Thymus (tissue), 11 donors: Measurements from ENCODE around the gene PRADC1. TPM values are rescaled to one million over a fixed set of nuclear protein-coding genes. Genes with fewer than 3 reads are reported as not detected.

Source experiments
- DNase-seq, 9 donors: peaks; one replicate each; pipeline ENCODE4 v3.0.0-alpha.2; 2013; ENCODE audit warnings: low spot score in 9 of 9, low read depth in 6 of 9, missing footprints in 1 of 9
- H3K27ac ChIP-seq, 2 donors: one replicate each; pipeline ENCODE4 v1.5.1; 2013; ENCODE audit warnings: control low read depth in 1 of 2, low read depth in 1 of 2, low read length in 1 of 2, mild to moderate bottlenecking in 1 of 2, moderate library complexity in 1 of 2
- H3K27me3 ChIP-seq, 2 donors: one replicate each; pipeline ENCODE4 v1.5.1; 2013; ENCODE audit warnings: low read length in 1 of 2; ENCODE audit not compliant: control insufficient read depth in 2 of 2, insufficient read depth in 1 of 2
- H3K36me3 ChIP-seq, 2 donors: one replicate each; pipeline ENCODE4 v1.5.1; 2013; ENCODE audit warnings: low read length in 1 of 2, mild to moderate bottlenecking in 1 of 2, moderate library complexity in 1 of 2; ENCODE audit not compliant: control insufficient read depth in 2 of 2, insufficient read depth in 2 of 2
- H3K4me1 ChIP-seq, 2 donors: one replicate each; pipeline ENCODE4 v1.5.1; 2013; ENCODE audit warnings: low read length in 2 of 2; ENCODE audit not compliant: control insufficient read depth in 2 of 2, insufficient read depth in 2 of 2
- H3K4me3 ChIP-seq, 2 donors: one replicate each; pipeline ENCODE4 v1.5.1; 2013; ENCODE audit warnings: low read length in 2 of 2, control low read depth in 1 of 2, mild to moderate bottlenecking in 1 of 2
- H3K9me3 ChIP-seq, 2 donors: one replicate each; pipeline ENCODE4 v1.5.1; 2013; ENCODE audit warnings: low read length in 1 of 2, mild to moderate bottlenecking in 1 of 2; ENCODE audit not compliant: control insufficient read depth in 2 of 2, insufficient read depth in 1 of 2
- WGBS: extraction: QIAGEN DNeasy Blood & Tissue Kit; methylation state at CpG from one replicate; pipeline ENCODE4 v1.1.7; 2013; 5-methylcytosine and 5-hydroxymethylcytosine counted together
- polyA plus RNA-seq: library from polyadenylated mRNA; stranded (reverse); fragments of 200-250 nt; gene quantifications from one replicate; pipeline ENCODE4 v1.2.3, GENCODE V29; 2013
- total RNA-seq: library from RNA; stranded (reverse); fragments of 120-200 nt; gene quantifications from one replicate; pipeline ENCODE4 v1.2.4, GENCODE V29; 2013
- donor health status: healthy.

The PRADC1 gene
- total and polyA plus RNA-seq, 2 donors, result 15.4 to 20.2 TPM

DNA sequence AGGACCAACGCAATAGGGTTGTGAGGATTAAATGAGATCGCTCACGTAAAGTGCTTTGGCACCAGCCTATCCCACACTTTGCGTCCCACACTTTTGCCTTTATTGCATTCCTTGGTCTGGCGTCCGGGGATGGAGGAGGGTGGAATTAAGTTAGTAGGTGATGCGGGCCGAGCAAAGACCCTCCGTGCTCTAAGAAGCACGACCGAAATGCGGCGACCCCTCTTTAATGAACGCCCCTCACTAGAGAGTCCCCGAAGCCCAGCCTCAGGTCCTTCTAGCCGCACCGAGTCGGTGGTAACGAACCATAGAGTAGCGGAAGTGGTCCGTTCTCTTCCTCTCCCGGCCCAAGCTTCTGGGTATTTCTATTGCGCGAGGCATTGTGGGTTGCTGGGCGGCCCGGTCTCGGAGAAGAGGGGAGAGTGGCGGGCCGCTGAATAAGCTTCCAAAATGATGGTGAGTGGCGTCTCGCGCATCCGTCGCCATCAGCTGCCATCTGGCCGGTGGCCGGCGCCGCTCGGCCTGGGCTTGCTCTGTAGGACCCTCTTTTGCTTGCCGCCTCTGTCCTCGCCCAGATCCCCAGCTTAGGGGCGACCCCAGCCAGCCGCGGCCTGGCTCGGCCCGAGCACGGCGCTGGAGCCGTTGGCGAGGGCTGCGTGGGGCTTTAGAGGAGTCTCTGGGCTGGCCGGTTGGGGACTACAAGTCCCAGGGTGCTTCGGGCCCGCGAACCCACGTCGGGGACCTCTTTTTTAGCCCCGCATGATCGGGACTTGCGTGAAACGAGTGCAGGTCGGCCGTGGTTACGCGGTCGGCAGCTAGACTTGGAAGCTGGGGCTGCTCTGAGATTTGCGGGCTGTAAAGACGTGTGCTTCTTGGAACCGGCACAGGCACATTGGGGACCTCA lies 1.1 kb upstream of the PRADC1 start, which contains the start of gene CCT7:
Gene CCT7, plus strand, starts transcription at position 377 of the 901 bp plus-strand sequence. Its CDS starts 71 bp downstream, at position 448.
- peak within 1 kb of the TSS; percentile 93 to 98 for H3K27ac ChIP-seq
- peaks cover 4 to 17% of the 10 kb centered on the region in 2 donors for H3K36me3 ChIP-seq
- peak within 1 kb of the TSS; percentile 69 to 93 for H3K4me3 ChIP-seq
- peaks cover 0 to 4% of the 10 kb centered on the region in 2 donors for H3K9me3 ChIP-seq
- peak; percentile 82 to 96 (median 89) for DNase-seq
- peaks cover 10 to 33% of the 10 kb centered on the region in 2 donors for H3K4me1 ChIP-seq
- under 1% methylated on average over 69 of the region's 69 CpGs for WGBS
- H3K27me3 ChIP-seq, result no peaks in the 10 kb centered on the region

- Histone ChIP-seq H3K27me3 (no peaks in the 10 kb centered on the region), H3K4me3 (peak overlapping the region; percentile 69 to 93), H3K27ac (peak overlapping the region in 1 of 2 donors; percentile 36), H3K9me3 (peaks cover 0 to 4% of the 10 kb centered on the region in 2 donors), H3K4me1 (peaks cover 10 to 33% of the 10 kb centered on the region in 2 donors), H3K36me3 (peaks cover 8 to 9% of the 10 kb centered on the region in 2 donors)
- DNase-seq, result peak in 2 of 9 donors; percentile 3 to 14
- WGBS, result 5% methylated on average over 37 of the region's 37 CpGs
These were observed 461 bp downstream of the PRADC1 start for GRCh38 chr2:73232403-73233153.

- DNase-seq, result no peak
- no peaks in the 10 kb centered on the region for H3K9me3 ChIP-seq
- 95% methylated on average over 14 of the region's 14 CpGs for WGBS
- H3K36me3 ChIP-seq, result peaks cover 7 to 9% of the 10 kb centered on the region in 2 donors
- H3K27me3 ChIP-seq, result no peaks in the 10 kb centered on the region
- no peak overlapping the region for H3K27ac ChIP-seq
- H3K4me3 ChIP-seq, result no peak overlapping the region
- peaks cover 3 to 15% of the 10 kb centered on the region in 2 donors for H3K4me1 ChIP-seq
These were observed 4.4 kb downstream of the PRADC1 start for GRCh38 chr2:73228631-73229030.

GRCh38 chr2:73227086-73227485 lies 6.0 kb downstream of the PRADC1 start:
- peaks cover 0 to 6% of the 10 kb centered on the region in 2 donors for H3K4me1 ChIP-seq
- H3K9me3 ChIP-seq, result no peaks in the 10 kb centered on the region
- 97% methylated on average over 3 of the region's 3 CpGs for WGBS
- no peaks in the 10 kb centered on the region for H3K27me3 ChIP-seq
- DNase-seq, result no peak
- H3K36me3 ChIP-seq, result peaks cover 9 to 18% of the 10 kb centered on the region in 2 donors
- no peak overlapping the region for H3K4me3 ChIP-seq
- no peak overlapping the region for H3K27ac ChIP-seq

GRCh38 chr2:73225513-73226360 lies 7.3 kb downstream of the PRADC1 start:
- Histone ChIP-seq H3K9me3 (no peaks in the 10 kb centered on the region), H3K27ac (no peak overlapping the region), H3K27me3 (no peaks in the 10 kb centered on the region), H3K4me1 (peaks cover 0 to 6% of the 10 kb centered on the region in 2 donors), H3K4me3 (no peak overlapping the region), H3K36me3 (peaks cover 9 to 21% of the 10 kb centered on the region in 2 donors)
- no peak for DNase-seq
- 71% methylated on average over 9 of the region's 9 CpGs for WGBS

DNA sequence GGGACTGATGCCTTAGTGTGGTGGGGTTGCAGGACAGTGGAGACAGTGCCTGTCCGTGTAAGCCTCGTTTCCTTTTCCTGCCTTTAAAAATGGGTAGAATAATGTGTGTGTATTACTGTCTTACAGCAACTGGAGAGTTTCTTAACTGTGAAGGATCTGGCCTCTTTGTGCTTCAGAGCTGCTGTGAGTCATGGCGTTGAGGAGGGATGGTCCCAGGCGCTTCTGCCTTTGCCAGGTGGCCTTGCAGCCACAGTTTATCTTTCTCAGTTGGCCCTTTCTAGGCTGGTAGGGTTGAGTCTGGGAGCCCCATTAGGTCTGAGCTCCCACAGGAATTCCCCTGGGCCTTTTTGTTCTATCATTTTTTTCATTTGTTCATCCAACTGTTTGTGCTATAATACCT lies 9.2 kb downstream of the PRADC1 start:
- no peaks in the 10 kb centered on the region for H3K9me3 ChIP-seq
- no peak for DNase-seq
- H3K27me3 ChIP-seq, result no peaks in the 10 kb centered on the region
- H3K4me3 ChIP-seq, result no peak overlapping the region
- peaks cover 8 to 21% of the 10 kb centered on the region in 2 donors for H3K36me3 ChIP-seq
- no peak overlapping the region for H3K27ac ChIP-seq
- H3K4me1 ChIP-seq, result peaks cover 0 to 6% of the 10 kb centered on the region in 2 donors
- WGBS, result 96% methylated on average over 4 of the region's 4 CpGs

- no peak for DNase-seq
- Histone ChIP-seq H3K9me3 (no peaks in the 10 kb centered on the region), H3K27me3 (no peaks in the 10 kb centered on the region), H3K4me3 (no peak overlapping the region), H3K27ac (no peak overlapping the region), H3K4me1 (peaks cover 4 to 8% of the 10 kb centered on the region in 2 donors), H3K36me3 (peaks cover 0 to 13% of the 10 kb centered on the region in 2 donors)
These were observed 14.7 kb downstream of the PRADC1 start for GRCh38 chr2:73218298-73218697.

- Histone ChIP-seq H3K4me1 (peaks cover 4 to 13% of the 10 kb centered on the region in 2 donors), H3K27me3 (no peaks in the 10 kb centered on the region), H3K4me3 (no peak overlapping the region), H3K27ac (no peak overlapping the region), H3K36me3 (peaks cover 0 to 9% of the 10 kb centered on the region in 2 donors), H3K9me3 (no peaks in the 10 kb centered on the region)
- DNase-seq, result no peak
- 94% methylated on average over 2 of the region's 2 CpGs for WGBS
These were observed 15.2 kb downstream of the PRADC1 start for GRCh38 chr2:73217826-73218225.
